GM12878 (cell line): ENCODE results near the gene GLS. TPM values are rescaled to one million over a fixed set of nuclear protein-coding genes. Genes with fewer than 3 reads are reported as not detected.

Source experiments
- ATAC-seq: fragments of 200-7000 bp; cut with Tn5 transposase; 3 replicates; pipeline ENCODE4 v1.9.1; 2020; ENCODE audit warnings: mild to moderate bottlenecking, moderate library complexity
- BruUV-seq: library from RNA; stranded (reverse); fragments of 400-500 nt; replicated peaks from 2 replicates; lab custom pipeline; 2021; lab: Mats Ljungman, UMichigan
- CTCF ChIA-PET: fragments of 300-600 bp; sonication (Branson Sonifier 250); formaldehyde crosslinking; extraction: SDS; loops from one replicate; lab custom pipeline; 2021; ENCODE audit warnings: inconsistent platforms; lab: Yijun Ruan, JAX
- POLR2A ChIA-PET: fragments of 350-600 bp; formaldehyde crosslinking; extraction: SDS; loops from one replicate; lab custom pipeline; 2021; ENCODE audit warnings: inconsistent platforms; lab: Charles Lee
- RAD21 ChIA-PET: fragments of 300-600 bp; sonication (Branson Sonifier 250); formaldehyde crosslinking; loops from one replicate; lab custom pipeline; 2023; ENCODE audit warnings: antibody characterized with exemption; ENCODE audit not compliant: unreplicated experiment; lab: Charles Lee
- SMC1A ChIA-PET: fragments of 300-600 bp; sonication (Branson Sonifier 250); formaldehyde crosslinking; loops from one replicate; lab custom pipeline; 2023; ENCODE audit not compliant: unreplicated experiment, uncharacterized antibody; lab: Charles Lee
- DNase-seq: peaks from one replicate; pipeline ENCODE4 v3.0.0-alpha.2; 2011; ENCODE audit warnings: low read depth, low spot score
- FAIRE-seq: peaks from 3 replicates; lab custom pipeline; 2011; peaks lifted over from hg19 to GRCh38; lab: Jason Lieb, UNC
- H2AFZ ChIP-seq: 2 replicates; pipeline ENCODE4 v1.6.0; 2011; ENCODE audit warnings: low read depth, low read length, control low read depth; ENCODE audit not compliant: control insufficient read depth
- H3K27ac ChIP-seq: 2 replicates; pipeline ENCODE4 v1.5.1; 2011; ENCODE audit warnings: control low read depth; ENCODE audit not compliant: control insufficient read depth, insufficient read depth
- H3K27me3 ChIP-seq, 2 experiments: replicated peaks in 1 of 2; 2 replicates each; pipeline versions ENCODE4 v1.6.0 to v1.6.1; 2011; ENCODE audit warnings: low read length in 1 of 2; ENCODE audit not compliant: control insufficient read depth in 2 of 2, insufficient read depth in 2 of 2
- H3K36me3 ChIP-seq, 2 experiments: 2 replicates each; pipeline ENCODE4 v1.5.1; 2011; ENCODE audit warnings: low read length in 1 of 2; ENCODE audit not compliant: control insufficient read depth in 2 of 2, insufficient read depth in 2 of 2
- H3K4me1 ChIP-seq: 2 replicates; pipeline ENCODE4 v1.6.1; 2011; ENCODE audit warnings: mild to moderate bottlenecking, low read length, moderate library complexity, mixed read lengths; ENCODE audit not compliant: control insufficient read depth, insufficient read depth
- H3K4me2 ChIP-seq: 2 replicates; pipeline ENCODE4 v1.6.0; 2011; ENCODE audit warnings: control low read depth; ENCODE audit not compliant: control insufficient read depth, insufficient read depth
- H3K4me3 ChIP-seq: fragments of 200-600 bp; sonication (generic); 2 replicates; pipeline ENCODE4 v1.5.1; 2016
- H3K79me2 ChIP-seq: 2 replicates; pipeline ENCODE4 v1.6.0; 2011; ENCODE audit warnings: low read length; ENCODE audit not compliant: control insufficient read depth, insufficient read depth
- H3K9ac ChIP-seq: 2 replicates; pipeline ENCODE4 v1.8.0; 2011; ENCODE audit warnings: low read length, control low read depth, mixed read lengths; ENCODE audit not compliant: control insufficient read depth, insufficient read depth
- H3K9me3 ChIP-seq: replicated peaks from 3 replicates; pipeline ENCODE4 v1.5.1; 2011; ENCODE audit warnings: mild to moderate bottlenecking, low read length; ENCODE audit not compliant: control insufficient read depth, insufficient read depth
- H4K20me1 ChIP-seq: 2 replicates; pipeline ENCODE4 v1.6.0; 2011; ENCODE audit not compliant: control insufficient read depth, insufficient read depth
- GATAD2B ChIP-seq: fragments of 450-650 bp; conservative IDR thresholded peaks from 2 replicates; pipeline ENCODE4 v1.6.1; 2017; ENCODE audit warnings: low read depth, mild to moderate bottlenecking, moderate library complexity
- HDGF ChIP-seq: fragments of 450-650 bp; IDR thresholded peaks from 2 replicates; pipeline ENCODE4 v1.6.1; 2016; ENCODE audit warnings: antibody characterized with exemption
- JUND ChIP-seq: IDR thresholded peaks from 2 replicates; pipeline ENCODE4 v1.6.1; 2012; ENCODE audit warnings: low read depth, mild to moderate bottlenecking, low read length, improper control_type of control experiment, moderate library complexity
- KLF5 ChIP-seq: fragments of 450-650 bp; IDR thresholded peaks from 2 replicates; pipeline ENCODE4 v1.6.1; 2014; ENCODE audit warnings: mild to moderate bottlenecking; ENCODE audit not compliant: partially characterized antibody
- REST ChIP-seq: IDR thresholded peaks from 2 replicates; pipeline ENCODE4 v1.6.1; 2012; ENCODE audit warnings: mild to moderate bottlenecking, low read depth, low read length
- RFX5 ChIP-seq: IDR thresholded peaks from 2 replicates; pipeline ENCODE4 v1.6.1; 2011; ENCODE audit warnings: low read depth, low read length, improper control_type of control experiment
- ZNF592 ChIP-seq: fragments of 450-650 bp; IDR thresholded peaks from 2 replicates; pipeline ENCODE4 v1.6.1; 2017; ENCODE audit warnings: mild to moderate bottlenecking, moderate library complexity
- WGBS: methylation state at CpG from one replicate; pipeline ENCODE4 v1.1.6; 2016; ENCODE audit warnings: low lambda C conversion rate; ENCODE audit not compliant: insufficient replicate concordance, insufficient coverage; ENCODE audit errors: missing lambda C conversion rate; 5-methylcytosine and 5-hydroxymethylcytosine counted together
- in situ Hi-C: fragments of 300-500 bp; cut with MboI; formaldehyde crosslinking; loops from 9 replicates; pipeline ENCODE4 v1.14.3; 2018; ENCODE audit warnings: mixed read lengths
- intact Hi-C: fragments of 100-400 bp; cut with micrococcal nuclease; formaldehyde crosslinking; loops from one replicate; pipeline ENCODE4 v1.14.2; 2022; ENCODE audit not compliant: unreplicated experiment
- polyA plus RNA-seq, 11 experiments: library from polyadenylated mRNA; depleted of rRNA in 4 of 11; unstranded in 6 of 11; stranded (reverse) in 5 of 11; fragments of >200 nt; fragmentation: Nextera tagmentation in 4 of 11; fragmentation: Illumina TruSeq in 1 of 11; extraction: Ambion mirVana in 4 of 11; extraction: Trizol in 1 of 11; gene quantifications; 1 replicate in 1 of 11; 2 replicates in 10 of 11; pipeline versions ENCODE4 v1.2.1 to v1.2.3, GENCODE V29; 2011 to 2016; ENCODE audit warnings: inconsistent platforms in 2 of 11, missing spikeins in 2 of 11, low read depth in 1 of 11
- total RNA-seq, 4 experiments: library from RNA; depleted of rRNA in 3 of 4; stranded (reverse); fragments of >200 nt in 3 of 4; fragmentation: Illumina TruSeq in 1 of 4; extraction: Trizol in 1 of 4; gene quantifications; 2 replicates each; pipeline versions ENCODE4 v1.2.1 to v1.2.3, GENCODE V29; 2013 to 2021
- TF ChIP-seq, protein P1 (sequence below): fragments of 450-650 bp; IDR thresholded peaks from 2 replicates; pipeline ENCODE4 v1.6.1; 2016; ENCODE audit warnings: mild to moderate bottlenecking

The GLS gene
- total and polyA plus RNA-seq, 10 of the 15 experiments (the other 5 are each of a cell fraction or from before 2014, with no cell fraction given): 15.7 to 145 (median 70.8) TPM

DNA sequence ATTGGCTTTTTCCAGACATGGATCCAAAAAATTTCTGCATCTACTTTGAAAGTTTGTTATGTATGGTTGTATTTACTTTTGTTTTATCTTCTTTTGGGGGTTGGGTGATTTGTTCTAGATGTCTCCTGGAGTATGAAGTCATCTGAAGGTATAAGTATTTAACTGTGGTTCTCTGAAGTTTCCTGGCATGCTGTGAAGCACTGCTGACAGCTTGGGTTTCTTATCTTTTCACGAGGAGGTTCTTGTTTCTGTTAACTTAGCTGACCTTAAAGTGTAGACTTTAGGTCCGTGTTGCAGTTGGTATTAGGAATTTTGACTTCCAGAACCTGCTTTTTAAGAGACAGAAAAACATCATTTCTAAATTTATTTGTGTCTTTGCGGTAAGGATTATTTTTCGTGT, 15.9 kb downstream of the GLS start (continued):
- no peak for TF ChIP-seq GATAD2B

DNA sequence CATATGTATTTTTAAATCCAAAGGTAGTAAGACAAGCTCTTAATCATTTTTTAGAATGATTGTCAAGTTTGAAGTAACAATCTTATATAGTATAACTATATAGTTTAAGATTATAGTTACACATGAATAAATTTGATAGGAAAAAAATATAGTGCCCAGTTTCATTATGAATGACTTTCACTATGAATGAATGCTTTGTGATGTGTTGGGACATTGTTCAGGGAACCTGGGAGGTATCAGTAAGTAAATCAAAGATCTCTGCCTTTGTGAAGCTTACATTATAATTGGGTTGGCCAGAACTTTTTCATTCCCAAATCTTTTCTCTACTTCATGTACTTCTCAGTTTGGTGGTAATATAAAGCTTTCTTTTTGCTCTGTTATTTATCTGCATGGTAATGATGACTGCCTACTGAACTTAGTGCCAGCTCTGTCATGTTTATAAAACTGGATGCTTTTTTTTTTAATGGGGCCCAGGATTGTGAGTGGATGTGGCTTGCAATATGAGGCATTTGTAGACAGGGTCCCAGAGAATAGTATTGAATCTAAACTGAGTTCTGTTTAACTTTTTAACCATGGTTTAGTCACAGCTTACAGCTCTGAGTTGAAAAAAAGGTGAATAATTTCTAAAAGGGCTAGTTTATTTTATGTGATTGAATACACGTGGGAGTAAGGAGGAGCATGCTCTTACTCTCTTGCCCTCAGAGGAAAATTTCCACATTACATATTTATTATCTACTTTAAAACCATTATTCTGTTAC, 23.3 kb downstream of the GLS start:
- H3K27ac ChIP-seq: no peak overlapping the region
- POLR2A ChIA-PET: interaction anchor here (0.6 kb wide), 1 partner anchor 216 kb away, joined by 3 read pairs; no protein-coding TSS in a partner anchor
- FAIRE-seq: no peak
- RAD21 ChIA-PET: interaction anchor here (0.9 to 1.2 kb wide), 3 partner anchors 11 to 54 kb away, joined by 3 to 4 read pairs (median 3); no protein-coding TSS in a partner anchor
- no peak for DNase-seq
- no peak overlapping the region for H3K4me2 ChIP-seq
- no peak overlapping the region for H3K9ac ChIP-seq
- CTCF ChIA-PET: interaction anchor here (0.7 to 1.7 kb wide), 4 partner anchors 11 to 74 kb away, joined by 3 to 7 read pairs (median 3); no protein-coding TSS in a partner anchor
- no peak overlapping the region for H2AFZ ChIP-seq
- no peaks in the 10 kb centered on the region for H3K27me3 ChIP-seq
- WGBS: 91% methylated on average over 1 of the region's 1 CpG
- H3K9me3 ChIP-seq: no peaks in the 10 kb centered on the region
- H3K4me1 ChIP-seq: no peaks in the 10 kb centered on the region
- peaks cover 0 to 28% of the 10 kb centered on the region in 2 experiments; a peak in 3 of 4 replicates for H3K36me3 ChIP-seq
- H4K20me1 ChIP-seq: no peaks in the 10 kb centered on the region
- H3K79me2 ChIP-seq: no peaks in the 10 kb centered on the region; the same call in 1 of the 2 replicates
- H3K4me3 ChIP-seq: no peak overlapping the region
- in situ Hi-C loops (no loop called here), intact Hi-C loops (no loop called here)
- BruUV-seq: no TSS peak
- SMC1A ChIA-PET: interaction anchor here (1.0 to 1.3 kb wide), 5 partner anchors 11 to 126 kb away, joined by 3 to 6 read pairs (median 4); no protein-coding TSS in a partner anchor
- ATAC-seq: peak; percentile 37
- TF ChIP-seq ZNF592 (no peak), JUND (no peak), RFX5 (no peak), REST (no peak), HDGF (no peak), KLF5 (no peak)
- TF ChIP-seq, protein P1, sequence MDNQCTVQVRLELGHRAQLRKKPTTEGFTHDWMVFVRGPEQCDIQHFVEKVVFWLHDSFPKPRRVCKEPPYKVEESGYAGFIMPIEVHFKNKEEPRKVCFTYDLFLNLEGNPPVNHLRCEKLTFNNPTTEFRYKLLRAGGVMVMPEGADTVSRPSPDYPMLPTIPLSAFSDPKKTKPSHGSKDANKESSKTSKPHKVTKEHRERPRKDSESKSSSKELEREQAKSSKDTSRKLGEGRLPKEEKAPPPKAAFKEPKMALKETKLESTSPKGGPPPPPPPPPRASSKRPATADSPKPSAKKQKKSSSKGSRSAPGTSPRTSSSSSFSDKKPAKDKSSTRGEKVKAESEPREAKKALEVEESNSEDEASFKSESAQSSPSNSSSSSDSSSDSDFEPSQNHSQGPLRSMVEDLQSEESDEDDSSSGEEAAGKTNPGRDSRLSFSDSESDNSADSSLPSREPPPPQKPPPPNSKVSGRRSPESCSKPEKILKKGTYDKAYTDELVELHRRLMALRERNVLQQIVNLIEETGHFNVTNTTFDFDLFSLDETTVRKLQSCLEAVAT: no peak
